HCT116 (cell line): ENCODE data around the gene IGFBPL1. TPM values are rescaled to one million over a fixed set of nuclear protein-coding genes. Genes with fewer than 3 reads are reported as not detected.

ENCODE experiments used
- ATAC-seq: fragments of 200-7000 bp; cut with Tn5 transposase; 2 replicates; pipeline ENCODE4 v1.9.1; 2020; ENCODE audit warnings: mild to moderate bottlenecking, moderate library complexity
- BruUV-seq: library from RNA; stranded (reverse); fragments of 400-500 nt; replicated peaks from 2 replicates; lab custom pipeline; 2021; lab: Mats Ljungman, UMichigan
- CTCF ChIA-PET: fragments of 300-600 bp; sonication (Branson Sonifier 250); formaldehyde crosslinking; loops from one replicate; lab custom pipeline; 2021; ENCODE audit warnings: antibody characterized with exemption; lab: Charles Lee
- POLR2A ChIA-PET: fragments of 300-600, 350-600 bp; sonication (Branson Sonifier 250); formaldehyde crosslinking; loops from one replicate; lab custom pipeline; 2021; ENCODE audit warnings: antibody characterized with exemption; lab: Charles Lee
- RAD21 ChIA-PET, 2 experiments: fragments of 300-600 bp; sonication (Branson Sonifier 250); formaldehyde crosslinking; loops; one replicate each; lab custom pipeline; 2023; ENCODE audit warnings: low total read pairs in 2 of 2; ENCODE audit not compliant: uncharacterized antibody in 2 of 2, unreplicated experiment in 2 of 2, low non-redundant PET in 1 of 2; lab: Charles Lee
- DNase-seq: peaks from one replicate; pipeline ENCODE4 v3.0.0-alpha.2; 2010; ENCODE audit warnings: low read depth, low spot score
- H2AFZ ChIP-seq: fragments of 200-600 bp; shearing (Covaris generic), sonication (generic); 2 replicates; pipeline ENCODE4 v1.6.1; 2017; ENCODE audit warnings: low read depth, mixed run types, mixed read lengths, antibody characterized with exemption, low read length; ENCODE audit not compliant: poor library complexity, severe bottlenecking
- H3K27ac ChIP-seq: 2 replicates; pipeline ENCODE4 v1.5.1; 2012; ENCODE audit warnings: low read depth, low read length
- H3K27me3 ChIP-seq: fragments of 200-600 bp; sonication (generic); 2 replicates; pipeline ENCODE4 v1.6.1; 2016; ENCODE audit warnings: mixed run types, low read length, mixed read lengths; ENCODE audit not compliant: insufficient read depth
- H3K36me3 ChIP-seq, 2 experiments: fragments of 200-500 bp in 1 of 2; fragments of 200-600 bp in 1 of 2; sonication (Bioruptor generic) in 1 of 2; sonication (generic) in 1 of 2; 2 replicates each; pipeline versions ENCODE4 v1.5.1 to v1.6.1; 2014 to 2016; ENCODE audit warnings: low read length in 2 of 2, inconsistent platforms in 1 of 2, mixed read lengths in 1 of 2, mixed run types in 1 of 2; ENCODE audit not compliant: insufficient read depth in 2 of 2, control insufficient read depth in 1 of 2
- H3K4me1 ChIP-seq, 2 experiments: fragments of 200-600 bp in 1 of 2; sonication (generic) in 1 of 2; 2 replicates each; pipeline versions ENCODE4 v1.5.1 to v1.6.1; 2012 to 2017; ENCODE audit warnings: low read length in 2 of 2, inconsistent platforms in 1 of 2, mild to moderate bottlenecking in 1 of 2, mixed read lengths in 1 of 2, mixed run types in 1 of 2, moderate library complexity in 1 of 2; ENCODE audit not compliant: insufficient read depth in 2 of 2, control insufficient read depth in 1 of 2
- H3K4me2 ChIP-seq: fragments of 200-600 bp; sonication (generic); 2 replicates; pipeline ENCODE4 v1.6.1; 2017; ENCODE audit warnings: mixed run types, low read length, mixed read lengths
- H3K4me3 ChIP-seq, 2 experiments: fragments of 200-600 bp in 1 of 2; sonication (generic) in 1 of 2; replicated peaks in 1 of 2; 2 replicates each; pipeline ENCODE4 v1.5.1; 2011 to 2016; ENCODE audit warnings: low read length in 2 of 2, control low read depth in 1 of 2, low read depth in 1 of 2, mild to moderate bottlenecking in 1 of 2, mixed read lengths in 1 of 2, mixed run types in 1 of 2
- H3K79me2 ChIP-seq: fragments of 200-600 bp; sonication (generic); 2 replicates; pipeline ENCODE4 v1.6.1; 2017; ENCODE audit warnings: mild to moderate bottlenecking, mixed run types, low read length, moderate library complexity, mixed read lengths; ENCODE audit not compliant: insufficient read depth
- H3K9ac ChIP-seq: fragments of 200-600 bp; sonication (generic); 2 replicates; pipeline ENCODE4 v1.6.1; 2016; ENCODE audit warnings: low read length, mixed read lengths
- H3K9me2 ChIP-seq: fragments of 200-600 bp; sonication (generic), shearing (Covaris generic); 2 replicates; pipeline ENCODE4 v1.6.1; 2017; ENCODE audit warnings: mixed run types, mild to moderate bottlenecking, moderate library complexity; ENCODE audit not compliant: insufficient read depth
- H3K9me3 ChIP-seq, 2 experiments: fragments of 200-500 bp in 1 of 2; fragments of 200-600 bp in 1 of 2; sonication (Bioruptor generic) in 1 of 2; sonication (generic) in 1 of 2; 2 replicates each; pipeline ENCODE4 v1.6.1; 2014 to 2017; ENCODE audit warnings: low read length in 2 of 2, mixed read lengths in 2 of 2, inconsistent platforms in 1 of 2, low read depth in 1 of 2, mild to moderate bottlenecking in 1 of 2, mixed run types in 1 of 2, moderate library complexity in 1 of 2; ENCODE audit not compliant: control insufficient read depth in 1 of 2, insufficient read depth in 1 of 2
- H4K20me1 ChIP-seq: fragments of 200-600 bp; sonication (generic), shearing (Covaris generic); 2 replicates; pipeline ENCODE4 v1.6.1; 2017; ENCODE audit warnings: mixed run types, mild to moderate bottlenecking, moderate library complexity; ENCODE audit not compliant: insufficient read depth
- CBX3 ChIP-seq: IDR thresholded peaks from 2 replicates; pipeline ENCODE4 v1.6.1; 2012; ENCODE audit warnings: low read depth
- CEBPB ChIP-seq: IDR thresholded peaks from 2 replicates; pipeline ENCODE4 v1.6.1; 2012; ENCODE audit warnings: low read depth
- EGR1 ChIP-seq: IDR thresholded peaks from 2 replicates; pipeline ENCODE4 v1.6.1; 2012; ENCODE audit warnings: low read depth
- ELF1 ChIP-seq: IDR thresholded peaks from 2 replicates; pipeline ENCODE4 v1.6.1; 2012; ENCODE audit warnings: low read depth, borderline replicate concordance
- EZH2 ChIP-seq: fragments of 200-600 bp; sonication (generic); IDR thresholded peaks from 2 replicates; pipeline ENCODE4 v1.6.1; 2017; ENCODE audit warnings: antibody characterized with exemption, mixed run types
- POLR2AphosphoS5 ChIP-seq: IDR thresholded peaks from 2 replicates; pipeline ENCODE4 v1.6.1; 2011; ENCODE audit warnings: mild to moderate bottlenecking, low read depth, low read length, moderate library complexity
- RAD21 ChIP-seq: IDR thresholded peaks from 2 replicates; pipeline ENCODE4 v1.6.1; 2012; ENCODE audit warnings: low read depth, mild to moderate bottlenecking
- REST ChIP-seq: IDR thresholded peaks from 2 replicates; pipeline ENCODE4 v1.6.1; 2012; ENCODE audit warnings: low read depth
- TCF7L2 ChIP-seq: IDR thresholded peaks from 2 replicates; pipeline ENCODE4 v1.7.0; 2011; ENCODE audit warnings: borderline replicate concordance, inconsistent platforms; ENCODE audit not compliant: insufficient read depth, insufficient read length; ENCODE audit errors: extremely low read depth
- intact Hi-C: fragments of 100-400 bp; cut with micrococcal nuclease; formaldehyde crosslinking; loops from 2 replicates; pipeline ENCODE4 v1.10.0; 2022
- total RNA-seq: library from RNA; stranded (reverse); gene quantifications from one replicate; pipeline ENCODE4 v1.2.1, GENCODE V29; 2021; ENCODE audit not compliant: unreplicated experiment

Gene IGFBPL1
- total RNA-seq, 1 experiment from 2014 or later = not detected

- H3K4me2 ChIP-seq = no peak overlapping the region
- no TSS peak for BruUV-seq
- no peak for ATAC-seq
- H3K27ac ChIP-seq = no peak overlapping the region
- no peak overlapping the region for H2AFZ ChIP-seq
- H3K79me2 ChIP-seq = no peaks in the 10 kb centered on the region
- H3K9ac ChIP-seq = no peak overlapping the region
- no peak overlapping the region for H3K4me3 ChIP-seq
- H3K9me2 ChIP-seq = no peaks in the 10 kb centered on the region
- no peaks in the 10 kb centered on the region for H3K36me3 ChIP-seq
- no peaks in the 10 kb centered on the region for H4K20me1 ChIP-seq
- TF ChIP-seq TCF7L2 (no peak), EGR1 (no peak), CEBPB (no peak), RAD21 (no peak), ELF1 (no peak), EZH2 (no peak), POLR2AphosphoS5 (no peak), REST (no peak), CBX3 (no peak)
- ChIA-PET POLR2A (no interaction called here), CTCF (no interaction called here), RAD21 (no interaction called here)
- H3K9me3 ChIP-seq = no peaks in the 10 kb centered on the region
- no peaks in the 10 kb centered on the region for H3K4me1 ChIP-seq
- intact Hi-C loops = loop anchor here (10.0 kb wide), 1 partner anchor 824 kb away; no protein-coding TSS in a partner anchor
- H3K27me3 ChIP-seq = peaks cover 34% of the 10 kb centered on the region
- DNase-seq = no peak
Measured at GRCh38 chr9:38408719-38409118, 15.5 kb downstream of the IGFBPL1 start.
